SK-N-SH treated with all-trans-retinoic acid at 6 μM for 48 hours (cell line): ENCODE measurements around the gene EPB41L5.

Source experiments
- ARNTL ChIP-seq: fragments of 450-650 bp; formaldehyde crosslinking; IDR thresholded peaks from 2 replicates; pipeline ENCODE4 v1.5.0; 2020; ENCODE audit warnings: low read depth, mild to moderate bottlenecking, moderate library complexity, borderline replicate concordance
- OSR1 ChIP-seq: fragments of 250-450 bp; sonication (Bioruptor Pico); IDR thresholded peaks from 2 replicates; pipeline ENCODE4 v1.8.0; 2022; ENCODE audit warnings: moderate library complexity, mild to moderate bottlenecking, inconsistent platforms
- PPARA ChIP-seq: fragments of 250-450 bp; sonication (Bioruptor Pico); IDR thresholded peaks from 2 replicates; pipeline ENCODE4 v1.5.0; 2020; ENCODE audit warnings: mild to moderate bottlenecking, borderline replicate concordance
- TCF4 ChIP-seq: fragments of 250-450 bp; sonication (Bioruptor Pico); IDR thresholded peaks from 2 replicates; pipeline ENCODE4 v1.8.0; 2021; ENCODE audit warnings: mild to moderate bottlenecking, moderate library complexity, borderline replicate concordance
- ZFP3 ChIP-seq: fragments of 250-450 bp; sonication (Bioruptor Pico); IDR thresholded peaks from 2 replicates; pipeline ENCODE4 v1.5.0; 2020; ENCODE audit warnings: mild to moderate bottlenecking, moderate library complexity
- TF ChIP-seq, protein P1 (sequence below): fragments of 250-450 bp; sonication (Bioruptor Pico); IDR thresholded peaks from 2 replicates; pipeline ENCODE4 v1.8.0; 2020; ENCODE audit warnings: mild to moderate bottlenecking, moderate library complexity, borderline replicate concordance
- TF ChIP-seq, protein P2 (sequence below): fragments of 250-450 bp; sonication (Bioruptor Pico); IDR thresholded peaks from 2 replicates; pipeline ENCODE4 v1.5.1; 2020; ENCODE audit warnings: low read depth, mild to moderate bottlenecking, moderate library complexity

- TF ChIP-seq TCF4 (CRISPR knock-in tag): no peak
- no peak for TF ChIP-seq OSR1 (CRISPR knock-in tag)
- TF ChIP-seq PPARA (CRISPR knock-in tag): no peak
- TF ChIP-seq, protein P1, sequence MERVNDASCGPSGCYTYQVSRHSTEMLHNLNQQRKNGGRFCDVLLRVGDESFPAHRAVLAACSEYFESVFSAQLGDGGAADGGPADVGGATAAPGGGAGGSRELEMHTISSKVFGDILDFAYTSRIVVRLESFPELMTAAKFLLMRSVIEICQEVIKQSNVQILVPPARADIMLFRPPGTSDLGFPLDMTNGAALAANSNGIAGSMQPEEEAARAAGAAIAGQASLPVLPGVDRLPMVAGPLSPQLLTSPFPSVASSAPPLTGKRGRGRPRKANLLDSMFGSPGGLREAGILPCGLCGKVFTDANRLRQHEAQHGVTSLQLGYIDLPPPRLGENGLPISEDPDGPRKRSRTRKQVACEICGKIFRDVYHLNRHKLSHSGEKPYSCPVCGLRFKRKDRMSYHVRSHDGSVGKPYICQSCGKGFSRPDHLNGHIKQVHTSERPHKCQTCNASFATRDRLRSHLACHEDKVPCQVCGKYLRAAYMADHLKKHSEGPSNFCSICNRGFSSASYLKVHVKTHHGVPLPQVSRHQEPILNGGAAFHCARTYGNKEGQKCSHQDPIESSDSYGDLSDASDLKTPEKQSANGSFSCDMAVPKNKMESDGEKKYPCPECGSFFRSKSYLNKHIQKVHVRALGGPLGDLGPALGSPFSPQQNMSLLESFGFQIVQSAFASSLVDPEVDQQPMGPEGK (CRISPR knock-in tag): no peak
- no peak for TF ChIP-seq ZFP3
- TF ChIP-seq, protein P2, sequence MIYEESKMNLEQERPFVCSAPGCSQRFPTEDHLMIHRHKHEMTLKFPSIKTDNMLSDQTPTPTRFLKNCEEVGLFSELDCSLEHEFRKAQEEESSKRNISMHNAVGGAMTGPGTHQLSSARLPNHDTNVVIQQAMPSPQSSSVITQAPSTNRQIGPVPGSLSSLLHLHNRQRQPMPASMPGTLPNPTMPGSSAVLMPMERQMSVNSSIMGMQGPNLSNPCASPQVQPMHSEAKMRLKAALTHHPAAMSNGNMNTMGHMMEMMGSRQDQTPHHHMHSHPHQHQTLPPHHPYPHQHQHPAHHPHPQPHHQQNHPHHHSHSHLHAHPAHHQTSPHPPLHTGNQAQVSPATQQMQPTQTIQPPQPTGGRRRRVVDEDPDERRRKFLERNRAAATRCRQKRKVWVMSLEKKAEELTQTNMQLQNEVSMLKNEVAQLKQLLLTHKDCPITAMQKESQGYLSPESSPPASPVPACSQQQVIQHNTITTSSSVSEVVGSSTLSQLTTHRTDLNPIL (CRISPR knock-in tag): no peak
- no peak for TF ChIP-seq ARNTL (CRISPR knock-in tag)
These were observed 137.2 kb downstream of the EPB41L5 start for GRCh38 chr2:120150040-120150482.
